Fibroblast of lung (primary cell): ENCODE measurements around the gene LINC01488.

Source experiments
- EZH2 ChIP-seq: IDR thresholded peaks from 2 replicates; pipeline ENCODE4 v1.5.1; 2012; ENCODE audit warnings: low read length, control low read depth, mild to moderate bottlenecking; ENCODE audit errors: missing control alignments
- TF ChIP-seq, protein P1 (sequence below), 2 donors: IDR thresholded peaks in 1 of 2; conservative IDR thresholded peaks in 1 of 2; 1 replicate in 1 of 2; 2 replicates in 1 of 2; pipeline ENCODE4 v1.5.1; 2011 to 2012; ENCODE audit warnings: low read length in 2 of 2, control low read depth in 1 of 2, inconsistent platforms in 1 of 2, low read depth in 1 of 2, mild to moderate bottlenecking in 1 of 2

DNA sequence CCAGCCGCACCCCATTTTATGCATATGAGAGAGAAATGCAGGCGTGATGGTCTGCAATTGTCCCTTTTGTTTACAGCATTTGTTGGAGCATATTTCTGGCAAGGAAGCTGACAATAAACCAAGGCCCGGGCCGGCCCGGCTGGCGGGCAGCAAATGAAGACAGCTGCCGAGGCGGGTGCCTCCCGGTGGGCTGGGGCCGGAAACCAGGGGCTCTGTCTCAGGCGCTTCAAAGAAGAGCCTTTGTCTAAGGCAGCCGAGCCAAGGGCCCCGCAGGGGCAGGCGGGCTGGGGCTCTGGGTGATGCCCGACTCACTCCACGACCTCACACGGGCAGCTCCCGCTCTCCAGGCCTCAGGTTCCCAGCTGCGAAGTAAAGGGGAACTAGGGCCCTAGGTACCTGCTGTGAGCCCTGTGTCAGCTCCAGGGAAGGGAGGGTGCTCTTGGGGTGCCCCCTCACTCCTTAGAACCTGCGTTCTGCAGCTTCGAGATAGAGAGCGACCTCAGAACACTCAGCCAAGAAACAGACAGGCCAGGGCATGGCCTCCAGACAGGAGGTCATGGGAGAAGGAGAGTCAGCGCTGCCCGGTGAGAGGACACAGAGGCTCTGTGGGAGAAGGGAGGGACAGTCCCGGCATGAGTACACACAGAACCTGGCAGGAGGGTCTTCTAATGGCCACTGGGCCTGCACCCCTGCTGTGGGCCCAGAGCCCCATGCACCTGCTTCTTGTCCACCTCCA is 2.4 kb downstream of the LINC01488 start:
- TF ChIP-seq, protein P1, sequence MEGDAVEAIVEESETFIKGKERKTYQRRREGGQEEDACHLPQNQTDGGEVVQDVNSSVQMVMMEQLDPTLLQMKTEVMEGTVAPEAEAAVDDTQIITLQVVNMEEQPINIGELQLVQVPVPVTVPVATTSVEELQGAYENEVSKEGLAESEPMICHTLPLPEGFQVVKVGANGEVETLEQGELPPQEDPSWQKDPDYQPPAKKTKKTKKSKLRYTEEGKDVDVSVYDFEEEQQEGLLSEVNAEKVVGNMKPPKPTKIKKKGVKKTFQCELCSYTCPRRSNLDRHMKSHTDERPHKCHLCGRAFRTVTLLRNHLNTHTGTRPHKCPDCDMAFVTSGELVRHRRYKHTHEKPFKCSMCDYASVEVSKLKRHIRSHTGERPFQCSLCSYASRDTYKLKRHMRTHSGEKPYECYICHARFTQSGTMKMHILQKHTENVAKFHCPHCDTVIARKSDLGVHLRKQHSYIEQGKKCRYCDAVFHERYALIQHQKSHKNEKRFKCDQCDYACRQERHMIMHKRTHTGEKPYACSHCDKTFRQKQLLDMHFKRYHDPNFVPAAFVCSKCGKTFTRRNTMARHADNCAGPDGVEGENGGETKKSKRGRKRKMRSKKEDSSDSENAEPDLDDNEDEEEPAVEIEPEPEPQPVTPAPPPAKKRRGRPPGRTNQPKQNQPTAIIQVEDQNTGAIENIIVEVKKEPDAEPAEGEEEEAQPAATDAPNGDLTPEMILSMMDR (conservative IDR thresholded peaks at IDR 0.05 in 1 of 2, IDR thresholded peaks at IDR 0.05 in 1 of 2; ENCODE audit: low read depth in 1 of 2, low read length in 2 of 2): no peak
- TF ChIP-seq EZH2: no peak
